Measurements from ENCODE around the gene AP5Z1.

The AP5Z1 gene

DNA sequence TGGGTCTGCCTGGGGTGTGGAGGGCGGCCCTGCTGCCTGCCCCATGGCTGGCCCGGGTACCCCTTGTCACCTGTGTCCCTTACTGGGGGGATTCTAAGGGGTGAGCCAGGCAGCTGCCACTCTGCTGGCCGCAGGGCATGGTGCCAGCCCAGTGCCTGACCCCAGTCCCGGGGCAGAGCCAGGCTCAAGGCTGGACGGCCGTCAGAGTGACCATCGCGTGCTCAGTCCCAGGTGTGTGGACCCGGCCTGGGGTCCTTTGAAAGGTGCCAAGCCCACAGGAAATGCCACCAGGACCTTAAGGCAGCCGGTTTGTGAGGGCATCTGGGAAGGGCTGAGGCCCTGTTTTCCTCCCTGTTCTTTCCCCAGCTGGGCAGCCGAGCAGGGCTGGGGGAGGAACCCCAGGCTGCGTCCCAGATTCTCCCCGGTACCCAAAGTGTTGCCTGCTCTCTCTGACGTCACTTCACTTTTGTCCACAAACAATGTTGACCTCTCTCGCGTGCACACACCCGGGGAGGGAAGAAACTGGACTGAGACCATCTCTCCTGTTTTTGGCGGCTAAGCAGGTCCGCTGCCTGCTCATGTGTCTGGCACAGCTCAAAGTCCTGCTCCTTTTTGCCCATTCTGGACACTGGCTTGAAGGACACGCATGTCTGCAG, 48.8 kb downstream of the AP5Z1 start:
- DNase-seq: no peak

DNA sequence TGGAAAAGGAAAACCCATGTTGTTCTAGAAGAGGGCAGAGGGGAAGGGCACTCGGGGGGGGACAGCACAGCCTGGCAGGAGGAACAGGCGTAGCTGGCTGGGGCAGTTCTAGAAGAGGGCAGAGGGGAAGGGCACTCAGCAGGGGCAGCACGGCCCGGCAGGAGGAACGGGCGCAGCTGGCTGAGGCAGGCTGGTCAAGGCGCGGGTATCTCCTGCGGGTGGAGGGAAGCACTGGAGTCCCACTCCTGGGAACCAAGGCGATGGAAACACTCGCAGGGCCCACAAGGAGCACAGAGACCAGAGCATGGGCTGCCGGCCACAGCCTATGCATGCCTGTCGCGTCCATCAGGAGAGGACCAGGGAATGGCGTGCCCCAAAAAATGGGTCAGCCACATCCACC, 49.7 kb downstream of the AP5Z1 start:
- DNase-seq: no peak

DNA sequence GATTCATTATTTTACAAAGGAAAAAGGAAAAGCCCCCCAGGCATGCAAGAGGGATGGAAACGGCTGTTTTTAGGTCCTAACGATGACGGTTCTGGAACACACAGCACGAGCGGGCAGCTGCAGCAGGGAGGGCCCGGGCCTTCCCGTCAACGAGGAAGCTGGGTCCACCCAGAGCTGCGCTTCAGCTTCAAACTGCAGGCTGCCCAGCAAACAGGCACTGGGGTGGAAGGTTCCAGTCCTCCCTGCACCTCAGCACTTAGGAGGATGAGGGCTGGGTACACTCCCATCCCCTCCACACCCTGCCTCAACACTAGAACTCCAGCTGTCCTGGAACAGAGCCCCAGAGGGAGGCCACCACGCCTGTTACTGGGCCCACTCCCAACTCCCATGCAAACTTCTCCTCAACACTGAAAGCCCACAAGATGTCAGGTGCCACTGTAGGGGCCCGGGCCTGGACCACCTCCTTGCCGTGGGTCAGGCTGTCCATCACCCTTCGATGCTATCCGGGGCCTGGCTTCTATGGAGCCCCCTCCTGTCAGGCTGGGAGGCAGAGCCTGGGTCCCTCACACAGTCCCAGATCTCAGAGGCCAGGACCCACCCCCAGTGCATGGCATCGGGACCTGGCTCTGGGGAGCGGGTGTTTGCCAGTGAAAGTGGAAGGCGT, 53.4 kb downstream of the AP5Z1 start:
- DNase-seq: no peak

DNA sequence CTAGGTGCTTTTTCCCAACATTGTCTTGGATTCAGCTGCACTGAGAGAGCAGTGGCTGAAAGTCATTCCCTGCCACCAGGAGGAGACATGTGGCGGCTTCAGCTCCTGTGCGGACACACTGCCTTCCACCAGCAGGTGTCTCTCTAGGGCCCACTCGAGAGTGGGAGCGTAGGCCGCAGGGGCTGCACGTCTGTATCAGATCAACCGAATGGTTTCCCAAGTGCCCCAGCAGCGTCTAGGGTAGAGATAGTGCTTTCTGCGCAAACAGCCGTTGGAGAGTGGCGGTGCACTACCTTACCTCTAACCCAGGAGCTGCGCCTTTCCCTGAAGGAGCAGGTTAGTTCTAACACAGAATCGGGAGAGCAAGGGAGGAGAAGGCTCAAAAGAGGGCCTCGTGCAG, 54.8 kb downstream of the AP5Z1 start:
- no peak for DNase-seq

DNA sequence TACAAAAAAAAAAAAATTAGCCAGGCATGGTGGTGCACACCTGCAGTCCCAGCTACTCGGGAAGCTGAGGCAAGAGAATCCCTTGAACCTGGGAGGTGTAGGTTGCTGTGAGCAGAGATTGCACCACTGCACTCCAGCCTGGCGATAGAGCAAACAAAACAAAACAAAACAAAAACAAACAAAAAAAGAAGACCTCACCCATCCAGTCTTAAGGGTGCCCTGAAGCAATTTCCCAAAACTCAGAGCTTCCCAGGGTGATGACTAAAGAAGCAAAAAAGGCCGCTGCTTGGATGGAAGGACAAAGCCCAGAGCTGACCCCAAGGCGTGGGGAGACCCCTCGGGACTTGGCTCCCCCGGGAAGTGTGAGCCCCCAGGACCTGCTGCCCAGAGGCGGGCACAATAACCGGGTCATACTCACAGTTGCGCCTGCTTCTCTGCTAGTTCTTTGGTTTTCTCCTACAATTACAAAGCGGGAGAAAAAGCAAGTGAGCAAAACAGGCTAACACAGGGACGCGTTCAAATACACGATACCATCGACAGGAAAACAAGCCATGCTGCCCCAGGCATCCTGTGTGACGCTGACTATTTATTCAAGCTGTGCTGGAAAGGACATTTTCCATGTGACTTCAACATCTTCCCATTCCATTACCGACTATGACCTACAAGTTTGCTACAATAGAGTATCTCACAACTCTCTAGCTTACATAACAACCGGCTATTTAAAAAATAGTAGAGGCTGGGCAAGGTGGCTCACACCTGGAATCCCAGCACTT, 56.5 kb downstream of the AP5Z1 start:
- no peak for DNase-seq

DNA sequence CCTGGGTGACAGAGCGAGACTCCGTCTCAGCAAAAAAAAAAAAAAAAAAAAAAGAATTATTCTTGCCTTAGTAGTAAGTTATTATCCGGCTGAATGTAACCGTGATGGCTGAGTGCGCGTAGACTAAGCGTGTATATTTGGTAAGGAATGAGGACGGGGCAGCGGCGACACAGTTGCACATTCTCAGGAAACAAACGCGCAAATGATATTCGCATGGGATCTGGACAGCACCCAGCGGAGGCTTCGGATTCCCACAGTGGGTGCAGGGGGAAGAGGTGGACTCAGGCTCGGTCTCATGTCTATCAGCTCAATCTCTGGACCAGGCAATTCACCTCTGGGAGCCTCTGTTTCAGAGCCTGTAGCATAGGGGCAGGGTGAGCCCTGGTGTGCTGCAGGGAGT, 57.3 kb downstream of the AP5Z1 start:
- DNase-seq: no peak

DNA sequence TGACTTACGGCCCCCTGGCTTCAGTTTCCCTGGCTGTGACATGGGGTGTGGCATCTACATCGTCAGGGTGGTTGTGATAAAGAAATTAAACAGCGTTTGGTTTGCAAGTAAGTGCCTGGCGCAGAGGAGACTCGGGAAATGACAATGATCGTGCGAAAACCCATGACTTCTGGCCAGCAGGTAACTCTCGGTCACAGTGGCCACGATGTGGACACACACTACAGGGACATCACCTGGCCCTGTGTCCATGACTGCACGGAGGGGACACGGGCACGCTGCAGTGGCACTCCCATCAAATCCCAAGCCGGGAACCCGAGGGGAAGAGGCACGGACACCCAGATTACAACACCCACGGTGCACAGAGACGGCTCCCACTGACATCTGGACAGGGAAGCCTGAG, 57.8 kb downstream of the AP5Z1 start:
- no peak for DNase-seq

DNA sequence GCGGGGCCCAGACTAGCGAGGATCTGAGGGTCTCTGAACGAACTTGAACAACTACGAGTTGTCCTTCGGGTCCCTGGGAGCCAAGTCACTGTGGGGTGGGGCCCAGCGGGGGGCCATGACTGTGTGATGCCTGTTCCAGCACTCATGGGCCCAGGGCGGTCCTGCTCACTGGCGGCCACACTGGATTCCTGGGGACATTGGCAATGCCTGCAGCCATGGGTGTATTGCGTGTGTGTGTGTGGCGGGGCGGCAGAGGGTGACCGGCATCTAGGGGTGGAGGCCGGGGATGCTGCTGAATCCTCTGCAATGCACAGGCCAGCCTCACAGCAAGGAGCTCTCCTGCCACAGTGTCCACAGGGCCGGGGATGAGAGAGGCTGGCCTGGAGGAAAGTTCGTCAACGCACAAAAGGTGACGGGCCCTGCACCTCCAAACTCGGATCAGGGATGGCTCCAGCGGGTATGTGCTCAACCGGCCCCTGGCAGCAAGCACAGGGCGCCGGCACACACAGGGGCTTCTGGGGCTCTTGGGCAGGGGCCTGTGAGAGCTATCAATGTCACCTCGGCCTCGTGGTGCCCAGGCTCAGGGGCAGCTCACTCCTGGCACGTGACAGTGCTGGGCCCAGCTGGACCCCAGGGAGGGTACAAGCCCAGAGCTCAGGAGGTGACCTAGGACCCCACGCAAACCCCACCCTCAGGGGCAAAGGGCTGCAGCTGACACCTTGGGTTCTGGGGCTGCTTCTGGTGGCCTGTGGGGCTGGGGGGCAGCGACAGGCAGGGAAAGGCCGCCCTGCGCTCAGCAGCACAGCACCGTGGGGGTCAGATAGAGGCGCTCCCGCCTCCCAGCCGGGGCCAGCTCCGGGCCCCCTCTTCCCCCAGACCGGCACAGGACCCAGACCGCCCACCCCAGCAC, 58.5 kb downstream of the AP5Z1 start:
- DNase-seq: no peak

DNA sequence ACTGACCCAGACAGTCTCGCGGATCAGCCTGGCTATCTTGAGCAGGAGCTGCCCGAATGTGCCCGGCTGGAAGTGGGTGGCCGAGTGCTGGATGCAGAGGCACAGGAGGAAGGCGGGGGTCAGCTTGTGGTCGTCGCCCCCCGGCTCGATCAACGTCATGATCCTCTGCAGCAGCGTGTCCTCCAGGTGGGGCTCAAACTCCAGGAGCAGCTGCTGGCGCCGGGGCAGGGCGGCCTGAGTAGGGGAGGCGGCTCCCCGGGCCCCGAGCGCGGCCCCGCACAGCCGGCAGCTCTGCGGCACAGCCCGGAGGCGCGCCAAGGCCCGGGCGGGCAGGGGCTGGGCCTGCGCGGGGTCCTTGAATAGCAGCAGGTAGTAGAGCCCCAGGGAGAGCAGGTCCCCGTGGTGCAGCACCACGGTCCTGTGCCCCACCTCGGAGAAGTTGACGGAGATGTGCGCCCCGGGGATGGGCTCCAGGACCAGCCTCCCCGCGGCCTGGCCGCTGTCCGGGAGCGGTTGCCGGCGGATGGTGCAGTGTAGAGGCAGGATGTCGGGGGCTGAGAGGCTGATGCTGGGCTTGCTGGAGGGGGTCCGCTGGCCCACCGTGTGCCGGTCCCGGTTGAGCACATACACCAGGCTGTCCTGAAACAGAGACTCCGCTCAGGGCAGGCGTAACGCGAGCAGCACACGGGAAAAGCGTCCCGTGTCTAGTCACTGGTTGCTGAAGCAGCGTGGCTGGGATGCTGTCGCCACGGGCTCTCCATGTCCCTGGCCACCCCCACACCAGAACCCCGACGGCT, 59.4 kb downstream of the AP5Z1 start:
- no peak for DNase-seq

DNA sequence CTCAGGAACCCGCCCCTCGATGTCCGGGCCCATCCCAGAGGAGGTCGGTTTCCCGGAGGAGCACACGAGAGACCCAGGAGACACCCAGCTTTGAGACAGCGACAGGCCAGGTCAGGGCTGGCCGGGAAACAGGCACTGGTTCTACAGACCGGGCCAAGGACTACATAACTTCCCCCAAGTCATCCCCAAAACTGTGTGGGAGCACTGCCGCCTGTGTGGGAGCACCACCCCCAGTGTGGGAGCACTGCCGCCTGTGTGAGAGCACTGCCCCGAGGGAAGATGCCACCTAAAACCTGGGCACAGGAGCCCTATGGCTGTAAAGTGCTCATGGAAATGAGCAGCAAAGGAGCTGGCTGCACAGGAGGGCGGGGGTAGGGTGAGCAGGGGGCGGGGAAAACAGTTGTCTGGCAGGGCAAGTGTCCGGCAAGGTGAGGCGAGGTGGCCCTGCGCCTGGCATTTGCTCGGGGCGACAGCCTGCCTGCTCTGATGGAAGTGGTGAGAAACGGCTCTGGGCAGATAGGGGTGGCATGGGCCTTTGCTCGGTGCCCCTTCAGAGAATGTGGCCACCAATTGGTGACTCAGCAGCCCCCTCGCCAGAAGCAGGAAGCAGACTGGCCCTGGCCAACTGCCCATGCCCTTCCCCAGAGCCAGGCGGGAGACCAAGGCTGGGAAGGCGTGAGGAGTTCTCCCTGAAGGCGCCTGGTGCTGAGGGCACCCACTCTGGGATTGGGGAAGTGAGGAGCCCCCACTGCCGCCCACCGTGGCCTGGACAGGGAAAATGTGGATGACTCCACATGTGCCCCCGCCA, 60.2 kb downstream of the AP5Z1 start:
- no peak for DNase-seq

DNA sequence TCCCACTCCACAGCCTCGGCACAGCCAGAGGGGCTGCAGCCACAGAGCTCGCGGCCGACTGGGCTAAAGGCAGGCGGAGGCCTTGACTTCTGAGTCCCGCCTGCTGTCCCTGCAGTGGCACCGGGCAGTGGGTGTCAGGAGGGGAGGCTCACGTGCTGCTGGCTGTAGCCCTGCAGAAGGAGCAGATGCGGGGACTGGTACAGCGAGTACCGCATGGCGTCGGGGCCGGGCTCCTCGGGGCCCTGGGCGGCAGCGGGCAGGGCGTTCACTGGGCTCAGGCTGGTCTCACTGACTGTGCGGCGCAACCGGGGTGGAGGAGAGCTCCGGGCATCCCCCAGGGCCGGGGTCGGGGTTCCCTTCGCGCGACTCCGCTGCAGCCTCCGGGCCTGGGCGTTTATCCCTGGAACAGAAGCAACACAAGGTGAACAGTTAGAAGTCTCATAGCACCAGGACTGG, 60.8 kb downstream of the AP5Z1 start:
- DNase-seq: no peak

DNA sequence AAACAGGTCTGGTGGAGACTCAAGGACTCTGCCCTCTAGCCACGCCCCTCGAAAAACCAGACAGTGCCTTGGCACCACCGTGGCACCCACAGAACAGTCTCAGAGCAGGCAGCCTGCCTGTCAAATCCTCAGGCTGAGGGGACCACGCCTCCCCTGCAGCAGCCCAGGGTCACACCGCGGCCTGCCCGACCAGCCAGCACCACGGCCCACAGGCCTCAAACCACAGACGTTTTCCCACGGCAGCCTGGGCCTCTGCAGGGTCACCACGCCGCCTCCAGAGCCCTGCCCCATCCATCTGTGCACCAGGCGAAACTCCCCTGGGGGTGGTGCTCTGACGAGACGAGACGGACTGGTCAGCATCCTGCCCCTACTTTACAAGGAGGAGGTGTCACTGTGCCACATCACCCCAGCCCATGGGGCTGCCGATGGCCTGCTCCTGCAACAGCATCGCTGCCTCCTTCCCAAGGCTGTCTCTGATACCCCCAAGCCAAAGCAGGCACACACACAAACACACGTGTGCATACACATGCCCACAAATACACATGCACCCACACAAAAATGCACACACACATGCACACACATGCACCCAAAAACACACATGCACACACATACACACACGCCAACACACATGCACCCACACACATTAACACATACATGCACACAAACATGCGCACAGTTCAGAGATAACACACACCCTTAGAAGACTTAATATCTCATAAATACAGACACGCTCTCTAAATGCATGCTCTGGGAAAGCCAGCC, 61.8 kb downstream of the AP5Z1 start:
- no peak for DNase-seq

DNA sequence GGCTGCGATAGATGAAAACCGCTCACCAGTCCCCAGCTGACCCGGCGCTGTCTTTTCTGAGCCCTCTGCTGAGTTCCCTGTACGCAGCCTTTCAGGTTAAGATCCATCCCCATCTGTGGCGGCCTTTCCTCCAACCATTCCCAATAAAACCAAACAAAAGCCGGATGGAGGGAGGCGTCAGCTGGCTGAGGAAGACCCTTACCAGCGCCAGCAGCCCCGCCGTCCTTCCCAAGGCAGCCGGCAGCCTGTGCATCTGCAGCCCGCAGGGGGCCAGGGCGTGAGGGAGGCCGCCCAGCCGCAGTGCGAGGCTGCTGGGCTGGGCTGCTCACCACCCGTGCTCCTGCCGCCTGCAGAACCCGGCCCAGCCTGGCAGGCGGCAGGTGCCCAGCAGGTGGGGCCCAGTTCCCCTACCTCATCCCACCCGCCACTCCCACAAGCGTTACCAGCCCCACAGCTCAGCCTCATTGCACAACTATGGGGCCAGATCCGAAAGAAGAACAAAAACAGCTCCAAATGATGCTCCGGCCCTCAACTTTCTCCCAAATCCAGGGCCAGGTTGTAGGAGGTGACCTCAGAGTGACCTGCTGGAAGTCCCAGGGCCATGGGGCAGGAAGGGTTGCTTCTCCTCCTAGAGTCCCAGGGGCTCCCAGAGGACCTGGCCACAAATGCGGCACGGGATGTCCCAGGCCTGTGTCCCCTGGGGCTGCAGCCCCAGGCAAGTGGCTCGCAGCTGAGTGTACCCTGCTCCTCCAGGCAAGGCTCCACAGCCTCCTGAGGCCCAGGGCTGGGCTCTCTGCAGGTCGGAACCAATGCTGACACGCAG, 62.6 kb downstream of the AP5Z1 start:
- no peak for DNase-seq

DNA sequence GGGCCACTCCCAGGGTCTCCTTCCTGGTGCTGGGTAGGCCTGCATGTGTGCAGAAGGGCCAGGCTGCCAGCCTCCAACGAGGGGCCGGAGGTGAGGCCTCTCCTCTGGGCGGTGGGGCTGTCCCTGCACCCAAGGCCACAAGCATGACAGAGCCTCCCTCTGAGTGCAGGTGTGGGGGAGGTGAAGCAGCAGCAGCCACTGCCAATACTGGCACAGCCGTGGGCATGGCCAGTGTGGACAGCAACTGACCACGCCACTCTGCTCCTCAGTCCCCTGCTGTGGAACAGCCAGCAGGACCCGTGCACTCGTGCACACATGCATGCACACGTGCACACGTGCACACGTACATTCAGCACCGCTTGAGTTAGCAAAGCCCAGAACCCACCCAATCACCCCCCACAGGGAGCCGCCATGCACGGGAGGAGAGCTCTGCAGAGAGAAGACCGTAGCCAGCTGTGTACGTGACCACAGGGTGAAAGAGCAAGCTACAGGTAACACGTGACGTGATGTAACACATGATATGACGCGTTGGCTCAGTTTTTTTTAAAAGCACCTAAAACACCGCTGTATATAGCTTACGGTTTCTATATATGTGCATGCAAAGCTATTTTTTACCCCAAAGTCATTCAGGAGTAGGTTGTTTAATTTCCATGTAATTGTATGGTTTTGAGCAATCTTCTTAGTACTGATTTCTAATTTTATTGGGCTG, 63.4 kb downstream of the AP5Z1 start:
- no peak for DNase-seq

DNA sequence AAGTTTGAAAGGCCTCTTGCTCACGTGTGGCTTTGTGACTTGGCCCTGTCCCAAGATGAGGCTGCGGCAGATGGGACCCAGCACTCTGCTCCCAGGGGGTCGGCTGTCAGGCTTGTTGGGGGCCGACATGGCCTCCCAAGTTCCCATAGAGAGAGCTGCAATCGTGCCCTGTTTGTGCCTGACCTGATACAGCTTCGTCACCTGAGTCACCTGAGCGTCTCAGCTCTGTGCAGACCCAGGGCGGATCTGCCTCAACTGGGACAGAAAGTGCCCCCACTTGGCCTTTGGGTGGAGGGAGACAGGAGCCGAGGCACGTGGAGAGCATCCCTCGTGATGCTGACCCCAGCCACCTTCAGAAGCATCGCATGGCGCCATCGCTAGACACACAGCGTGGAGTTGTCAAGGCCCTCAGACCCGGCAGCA, 64.7 kb downstream of the AP5Z1 start:
- DNase-seq: no peak
